Glomerular visceral epithelial cell (primary cell): ENCODE results near the gene BRSK1.

ENCODE experiments used
- DNase-seq: peaks from one replicate; pipeline ENCODE4 v3.0.0-alpha.2; 2016; ENCODE audit errors: extremely low spot score

Gene BRSK1

GRCh38 chr19:55304279-55304978 is 20.6 kb downstream of the BRSK1 start:
- DNase-seq = no peak

DNA sequence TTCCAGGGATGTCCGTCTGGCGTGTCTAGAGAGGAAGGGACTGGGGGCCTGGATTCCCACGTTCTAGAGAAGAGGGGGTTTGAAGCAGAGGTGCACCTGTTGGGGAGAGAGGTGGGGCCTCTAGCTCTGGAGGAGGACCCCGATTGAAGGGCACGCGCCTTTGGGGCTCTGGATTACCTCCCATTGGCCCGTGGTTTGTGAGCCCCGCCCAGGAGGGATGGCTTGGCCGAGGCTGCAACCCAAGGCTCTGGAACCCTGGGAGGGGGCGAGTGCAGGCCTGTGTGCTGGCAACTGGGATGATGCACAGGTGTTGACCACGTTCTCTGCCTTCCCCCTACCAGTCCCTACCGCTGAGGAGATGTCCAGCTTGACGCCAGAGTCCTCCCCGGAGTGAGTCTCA is 21.2 kb downstream of the BRSK1 start:
- DNase-seq = no peak

GRCh38 chr19:55305491-55305890 is 21.7 kb downstream of the BRSK1 start:
- DNase-seq = peak; percentile 17

DNA sequence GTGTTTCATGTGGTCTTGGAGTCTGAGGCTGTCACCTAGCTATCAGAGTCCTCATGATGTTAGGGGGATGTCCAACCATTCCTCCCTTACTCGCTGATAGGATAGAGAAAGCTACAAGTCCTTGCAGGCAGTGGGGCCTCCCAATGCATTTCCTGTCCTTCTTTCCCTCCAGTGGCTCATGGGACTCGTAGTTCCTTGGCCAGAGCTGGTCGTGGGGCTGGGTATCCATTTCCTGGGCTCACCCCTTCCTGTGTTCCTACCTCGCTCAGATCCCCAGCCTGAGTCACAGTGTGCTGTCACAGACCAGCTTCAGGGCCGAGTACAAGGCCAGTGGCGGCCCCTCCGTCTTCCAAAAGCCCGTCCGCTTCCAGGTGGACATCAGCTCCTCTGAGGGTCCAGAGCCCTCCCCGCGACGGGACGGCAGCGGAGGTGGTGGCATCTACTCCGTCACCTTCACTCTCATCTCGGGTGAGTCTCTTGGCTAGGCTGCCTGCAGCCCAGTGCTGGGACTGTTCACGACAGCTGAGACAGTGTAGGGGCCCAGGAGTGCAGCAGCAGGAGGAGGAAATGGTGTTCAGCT is 22.3 kb downstream of the BRSK1 start:
- no peak for DNase-seq

- no peak for DNase-seq
These were observed 22.9 kb downstream of the BRSK1 start for GRCh38 chr19:55306712-55307111.

- no peak for DNase-seq
These were observed 24.5 kb downstream of the BRSK1 start for GRCh38 chr19:55308281-55308680.

- no peak for DNase-seq
These were observed 25.7 kb downstream of the BRSK1 start for GRCh38 chr19:55309448-55309847.

DNA sequence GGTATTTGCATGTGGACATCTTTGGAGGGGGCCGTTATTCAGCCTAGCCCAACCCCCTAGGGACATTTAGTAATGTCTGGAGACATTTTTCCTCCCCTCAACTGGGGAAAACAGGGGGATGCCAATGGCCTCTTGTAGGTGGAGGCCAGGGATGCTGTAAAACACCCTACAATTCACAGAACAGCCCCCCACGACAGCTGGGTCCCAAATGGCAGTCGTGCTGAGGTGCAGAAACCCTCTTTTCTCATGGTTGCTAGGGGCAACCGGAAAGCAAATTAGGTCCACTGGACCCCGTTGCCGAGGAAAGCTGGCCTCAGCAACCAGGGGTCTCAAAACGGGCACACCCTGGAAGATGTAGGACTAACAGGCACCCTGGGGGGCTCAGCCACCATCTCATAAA is 26.7 kb downstream of the BRSK1 start:
- DNase-seq = no peak

DNA sequence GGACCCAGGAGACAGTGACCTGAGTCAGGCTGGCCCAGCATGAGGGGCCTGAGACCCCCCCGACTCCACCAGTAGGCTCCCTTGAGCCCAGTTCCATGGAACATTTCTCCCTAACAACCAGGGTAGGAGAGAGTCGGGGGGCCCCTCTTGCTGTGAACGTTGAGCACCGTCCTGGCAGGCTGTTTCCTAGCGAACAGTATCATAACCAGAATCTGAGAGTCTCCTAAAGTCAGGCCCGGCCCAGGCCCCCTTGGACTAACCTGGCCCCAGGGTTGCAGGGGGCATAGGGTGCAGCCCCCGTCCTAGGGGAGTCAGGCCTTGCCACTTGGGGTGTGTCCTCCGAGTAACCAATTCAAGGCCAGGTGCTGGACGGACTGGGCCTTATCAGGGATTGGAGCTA is 27.6 kb downstream of the BRSK1 start:
- DNase-seq = no peak

- no peak for DNase-seq
These were observed 28.0 kb downstream of the BRSK1 start for GRCh38 chr19:55311797-55312196.

- DNase-seq = no peak
These were observed 29.1 kb downstream of the BRSK1 start for GRCh38 chr19:55312621-55313512.

- DNase-seq = no peak
These were observed 30.6 kb downstream of the BRSK1 start for GRCh38 chr19:55314396-55314795.

DNA sequence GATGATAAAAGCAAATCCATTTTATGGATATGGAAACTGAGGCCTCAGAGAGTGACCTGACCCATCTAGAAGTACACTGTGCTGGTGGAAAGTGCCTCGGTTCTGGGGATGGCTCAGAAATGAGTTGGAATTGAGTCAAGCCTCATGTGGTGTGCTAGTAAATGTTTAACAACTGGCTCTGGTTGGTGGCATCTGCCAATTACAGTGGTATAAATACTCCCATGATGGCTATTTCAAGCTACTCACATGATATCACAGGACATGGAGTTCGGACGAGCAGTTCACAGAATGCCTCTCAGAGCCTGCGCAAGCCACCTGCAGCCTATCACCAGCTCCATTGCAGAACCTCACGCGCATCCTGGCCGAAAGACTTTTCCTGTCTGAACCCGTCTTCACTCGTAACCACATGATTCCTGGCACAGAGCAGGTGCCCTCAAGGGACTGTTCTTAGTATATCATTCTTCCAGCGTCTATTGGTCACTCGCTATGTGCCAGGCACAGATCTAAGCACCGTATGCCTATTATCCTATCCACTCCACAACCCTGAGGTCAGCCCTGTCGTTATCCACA is 32.2 kb downstream of the BRSK1 start:
- no peak for DNase-seq

DNA sequence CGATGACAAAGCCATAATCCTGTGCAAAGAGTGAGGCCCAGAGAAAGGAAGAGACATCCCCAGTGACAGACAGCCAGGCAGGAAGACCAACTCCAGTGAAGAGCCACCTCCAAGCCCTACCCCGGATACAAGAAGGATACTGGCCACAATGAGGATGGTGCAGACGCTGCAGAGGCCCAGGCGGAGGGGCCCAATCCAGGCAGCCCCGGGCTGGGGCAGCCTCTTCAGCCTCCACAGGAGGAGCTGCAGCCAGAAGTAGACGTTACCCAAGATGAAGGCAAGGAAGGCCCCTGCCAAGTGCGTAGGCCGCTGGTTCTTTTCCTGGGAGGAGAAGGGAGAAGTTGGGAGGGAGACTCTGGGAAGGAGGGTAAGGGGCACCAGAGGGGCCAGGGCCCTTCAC is 32.8 kb downstream of the BRSK1 start:
- DNase-seq = no peak

DNA sequence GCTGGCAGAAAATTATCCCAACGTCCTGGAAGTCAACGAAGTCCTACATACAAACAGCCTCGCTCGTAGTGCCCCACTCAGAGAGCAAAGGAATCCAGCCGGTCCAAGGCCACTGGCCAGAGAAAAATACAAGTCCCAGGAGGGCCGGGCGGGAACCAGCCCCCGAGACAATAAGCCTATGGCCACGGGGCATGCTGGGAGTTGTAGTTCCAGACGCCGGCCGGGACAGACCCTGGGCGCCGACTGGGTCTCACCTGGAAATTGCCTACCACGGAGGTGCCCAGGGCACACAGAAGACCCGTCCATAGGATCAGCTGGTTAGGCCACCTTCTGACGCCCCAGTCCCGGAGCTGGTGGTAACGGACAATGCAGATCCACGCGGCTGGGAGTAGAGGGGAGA is 36.0 kb downstream of the BRSK1 start:
- DNase-seq = no peak

DNA sequence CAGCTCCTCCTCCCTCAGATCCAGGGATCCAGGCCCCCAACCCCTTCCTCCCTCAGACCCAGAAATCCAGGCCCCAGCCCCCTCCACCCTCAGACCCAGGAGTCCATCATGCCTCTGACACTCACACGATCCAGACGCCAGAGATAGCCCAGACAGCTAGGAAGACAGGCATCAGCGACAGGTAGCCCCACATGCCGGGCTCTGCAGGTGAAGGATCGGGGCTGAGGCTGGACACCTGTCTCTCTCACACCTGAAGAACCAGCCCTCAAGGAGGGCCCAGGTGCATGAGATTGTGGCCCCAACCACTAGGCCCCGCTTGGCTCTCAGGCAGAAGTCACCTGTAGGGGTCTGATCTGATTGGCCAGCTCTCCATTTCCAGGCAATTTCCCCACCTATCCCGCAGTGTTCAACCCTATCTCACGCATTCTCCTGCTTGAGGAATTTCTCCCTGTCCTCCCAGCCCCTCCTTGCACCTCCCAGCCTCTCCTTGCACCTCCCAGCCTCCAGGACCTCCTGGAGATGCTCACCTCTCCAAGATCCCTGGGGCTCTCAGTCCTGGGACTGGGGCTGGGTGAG is 37.1 kb downstream of the BRSK1 start:
- no peak for DNase-seq

GRCh38 chr19:55321466-55322137 is 37.8 kb downstream of the BRSK1 start:
- no peak for DNase-seq

DNA sequence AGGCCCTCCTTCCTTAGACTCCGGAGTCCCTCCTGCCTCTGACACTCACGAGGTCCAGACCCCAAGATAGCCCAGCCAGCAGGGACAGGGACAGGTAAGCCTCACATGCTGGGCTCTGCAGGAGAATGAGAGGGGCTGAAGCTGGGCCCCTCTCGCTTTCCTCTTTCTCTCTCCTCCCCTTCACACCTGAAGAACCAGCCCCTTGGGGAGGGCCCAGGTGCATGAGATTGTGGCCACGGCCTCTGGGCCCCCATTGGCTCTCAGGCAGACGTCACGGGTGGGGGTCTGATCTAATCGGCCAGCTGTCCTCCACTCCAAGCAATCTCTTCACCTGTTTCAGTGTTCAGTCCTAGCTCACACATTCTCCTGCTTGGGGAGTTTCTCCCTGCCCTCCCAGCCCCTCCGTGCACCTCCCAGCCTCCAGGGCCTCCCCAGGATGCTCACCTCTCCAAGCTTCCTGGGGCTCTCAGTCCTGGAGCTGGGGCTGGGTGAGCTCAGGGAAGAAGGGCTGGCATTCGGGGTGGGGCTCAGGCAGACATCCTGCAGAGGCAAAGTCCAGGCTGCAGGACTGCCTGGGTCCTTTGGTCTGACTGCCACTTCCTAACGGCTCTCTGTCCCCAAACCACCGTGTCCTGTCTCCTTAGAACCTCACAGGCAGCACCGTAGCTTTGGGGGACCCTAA is 38.5 kb downstream of the BRSK1 start:
- DNase-seq = no peak

DNA sequence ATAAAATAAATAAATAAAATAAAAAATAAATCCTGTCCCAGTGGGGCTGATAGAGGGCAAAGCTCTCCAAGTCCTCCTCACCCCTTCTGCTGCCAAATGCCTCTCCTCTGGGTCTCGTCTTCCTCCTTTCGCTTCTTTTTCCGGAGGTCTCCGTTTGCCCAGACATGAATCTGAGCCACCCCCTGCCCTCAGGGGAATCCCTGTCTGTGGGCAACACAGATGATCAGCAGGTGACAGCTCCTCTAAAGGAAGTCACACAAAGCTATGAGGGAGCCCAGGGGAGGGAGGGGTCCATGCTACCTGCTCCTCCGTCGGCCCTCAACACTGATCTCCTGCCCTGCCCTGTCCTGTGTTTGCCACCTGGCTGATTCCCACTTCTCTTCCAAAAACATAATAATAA is 40.9 kb downstream of the BRSK1 start:
- no peak for DNase-seq

DNA sequence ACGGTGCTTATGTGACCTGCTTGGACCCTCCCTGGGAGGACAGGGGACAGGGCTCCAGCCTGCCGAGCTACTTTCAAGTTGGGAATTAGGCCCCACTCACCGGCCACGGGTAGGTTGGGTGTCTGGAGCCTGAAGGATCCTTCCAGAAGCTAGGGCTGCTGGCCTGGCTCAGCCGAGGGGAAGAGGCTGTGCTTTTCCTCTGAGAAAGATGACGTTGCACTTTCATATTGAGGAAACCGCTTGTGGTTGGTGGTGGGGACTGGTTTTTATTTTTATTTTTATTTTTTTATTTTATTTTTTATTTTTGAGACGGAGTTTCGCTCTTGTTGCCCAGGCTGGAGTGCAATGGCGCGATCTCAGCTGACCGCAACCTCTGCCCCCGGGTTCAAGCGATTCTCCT is 41.4 kb downstream of the BRSK1 start, which contains the start of gene TMEM150B:
TSS of gene TMEM150B (minus strand) at position 170 of the 400 bp plus-strand sequence. CDS start 4,305 bp downstream, outside the sequence.
- DNase-seq = no peak
